Prostate gland (tissue), 2 donors: ENCODE data around the gene SMG5. TPM values are rescaled to one million over a fixed set of nuclear protein-coding genes. Genes with fewer than 3 reads are reported as not detected.
"Not testable (repeated sequence)": the region's sequence is repeated elsewhere in the genome, so short reads cannot be mapped to it uniquely, and the experiment has no call there.

ENCODE experiments used
- DNase-seq: peaks from one replicate; pipeline ENCODE4 v3.0.0-alpha.2; 2019; ENCODE audit warnings: low spot score
- H3K27ac ChIP-seq, 2 donors: fragments of 200-600 bp; sonication (generic); 2 replicates each; pipeline ENCODE4 v1.5.1; 2017 to 2019
- H3K27me3 ChIP-seq: fragments of 200-600 bp; sonication (generic); replicated peaks from 2 replicates; pipeline ENCODE4 v1.5.1; 2019; ENCODE audit not compliant: insufficient read depth
- H3K36me3 ChIP-seq, 2 donors: fragments of 200-600 bp; sonication (generic); 1 replicate in 1 of 2; 2 replicates in 1 of 2; pipeline versions ENCODE4 v1.5.1 to v1.8.1; 2017 to 2019
- H3K4me1 ChIP-seq: fragments of 200-600 bp; sonication (generic); replicated peaks from 2 replicates; pipeline ENCODE4 v1.5.1; 2019
- H3K4me3 ChIP-seq, 2 donors: fragments of 200-600 bp; sonication (generic); 2 replicates each; pipeline ENCODE4 v1.5.1; 2017 to 2019
- H3K9me3 ChIP-seq: fragments of 200-600 bp; sonication (generic); 2 replicates; pipeline ENCODE4 v1.5.1; 2017
- POLR2A ChIP-seq: fragments of 450-650 bp; IDR thresholded peaks from one replicate; pipeline ENCODE4 v1.6.1; 2016; ENCODE audit warnings: antibody characterized with exemption, mild to moderate bottlenecking
- POLR2AphosphoS5 ChIP-seq: sonication (generic); formaldehyde crosslinking; IDR thresholded peaks from one replicate; pipeline ENCODE4 v1.6.1; 2017; ENCODE audit warnings: antibody characterized with exemption
- WGBS: methylation state at CpG from one replicate; pipeline ENCODE4 v1.1.5; 2018; 5-methylcytosine and 5-hydroxymethylcytosine counted together
- intact Hi-C: fragments of 100-400 bp; cut with DNase I; formaldehyde crosslinking; loops from one replicate; pipeline ENCODE4 v1.14.2; 2022
- total RNA-seq, 2 donors: library from RNA; depleted of rRNA; stranded (reverse); fragments of >200 nt; gene quantifications; one replicate each; pipeline ENCODE4 v1.1.0, GENCODE V29; 2016
- TF ChIP-seq, protein P1 (sequence below), 4 experiments: fragments of 200-600 bp in 2 of 4; fragments of 450-650 bp in 2 of 4; sonication (generic) in 2 of 4; IDR thresholded peaks; 1 replicate in 3 of 4; 2 replicates in 1 of 4; pipeline ENCODE4 v1.5.1; 2016 to 2019; ENCODE audit warnings: antibody characterized with exemption in 4 of 4, mild to moderate bottlenecking in 2 of 4, moderate library complexity in 2 of 4

Gene SMG5
- 100 to 1,000 TPM in 1 of 2 donors, 10 to 100 TPM in 1; 49.1 to 113 TPM for total RNA-seq

DNA sequence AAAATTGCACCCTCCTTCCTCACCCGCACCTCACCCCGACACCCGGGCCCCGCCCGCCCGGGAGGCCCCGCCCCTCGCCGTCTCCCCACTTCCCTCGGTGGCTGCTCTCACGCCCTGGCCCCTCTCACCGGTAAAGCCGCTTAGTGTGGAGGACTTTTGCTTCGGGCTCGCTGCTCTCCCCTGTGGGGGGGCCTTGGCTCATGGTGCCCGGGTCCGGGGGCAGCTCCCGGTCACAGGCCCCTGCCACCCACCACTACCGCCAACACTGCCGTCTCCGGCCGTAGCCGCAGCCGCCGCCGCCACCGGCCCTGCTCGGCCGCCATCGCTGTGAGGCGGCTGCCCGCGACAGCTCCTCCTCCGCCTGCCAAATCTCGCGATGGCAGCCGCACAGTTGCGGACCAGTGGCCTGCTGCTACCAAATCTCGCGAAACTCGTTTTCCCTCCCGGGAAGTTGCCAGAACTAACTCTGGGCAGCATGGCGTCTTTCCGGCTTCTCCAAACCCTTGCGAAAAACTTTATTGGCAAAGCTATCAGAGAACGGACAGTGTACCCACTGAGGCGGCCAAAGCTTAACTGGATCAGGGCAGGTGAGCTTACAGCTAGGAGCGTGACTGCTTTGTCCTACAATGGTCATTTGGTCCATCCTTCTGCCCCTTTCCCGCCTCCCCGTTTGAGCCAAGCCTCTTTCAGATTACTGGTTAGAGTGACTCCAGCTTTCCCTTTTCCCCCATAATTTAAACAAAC, at the start of gene SMG5:
Gene SMG5, minus strand, starts transcription at position 347 of the 744 bp plus-strand sequence. Its CDS starts 145 bp downstream, at position 202.
- no peaks in the 10 kb centered on the region for H3K27me3 ChIP-seq
- peak; percentile 97 for DNase-seq
- intact Hi-C loops = no loop called here
- peak within 1 kb of the TSS; percentile 84 to 95 for H3K4me3 ChIP-seq
- no peaks in the 10 kb centered on the region for H3K4me1 ChIP-seq
- H3K9me3 ChIP-seq = no peaks in the 10 kb centered on the region
- WGBS = under 1% methylated on average over 44 of the region's 50 CpGs
- H3K27ac ChIP-seq = peak within 1 kb of the TSS; percentile 88 to 93
- TF ChIP-seq POLR2A = peak; percentile 88
- TF ChIP-seq POLR2AphosphoS5 = peak; percentile 99
- TF ChIP-seq, protein P1, sequence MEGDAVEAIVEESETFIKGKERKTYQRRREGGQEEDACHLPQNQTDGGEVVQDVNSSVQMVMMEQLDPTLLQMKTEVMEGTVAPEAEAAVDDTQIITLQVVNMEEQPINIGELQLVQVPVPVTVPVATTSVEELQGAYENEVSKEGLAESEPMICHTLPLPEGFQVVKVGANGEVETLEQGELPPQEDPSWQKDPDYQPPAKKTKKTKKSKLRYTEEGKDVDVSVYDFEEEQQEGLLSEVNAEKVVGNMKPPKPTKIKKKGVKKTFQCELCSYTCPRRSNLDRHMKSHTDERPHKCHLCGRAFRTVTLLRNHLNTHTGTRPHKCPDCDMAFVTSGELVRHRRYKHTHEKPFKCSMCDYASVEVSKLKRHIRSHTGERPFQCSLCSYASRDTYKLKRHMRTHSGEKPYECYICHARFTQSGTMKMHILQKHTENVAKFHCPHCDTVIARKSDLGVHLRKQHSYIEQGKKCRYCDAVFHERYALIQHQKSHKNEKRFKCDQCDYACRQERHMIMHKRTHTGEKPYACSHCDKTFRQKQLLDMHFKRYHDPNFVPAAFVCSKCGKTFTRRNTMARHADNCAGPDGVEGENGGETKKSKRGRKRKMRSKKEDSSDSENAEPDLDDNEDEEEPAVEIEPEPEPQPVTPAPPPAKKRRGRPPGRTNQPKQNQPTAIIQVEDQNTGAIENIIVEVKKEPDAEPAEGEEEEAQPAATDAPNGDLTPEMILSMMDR (IDR thresholded peaks at IDR 0.05) = no peak
- no peaks in the 10 kb centered on the region for H3K36me3 ChIP-seq

DNA sequence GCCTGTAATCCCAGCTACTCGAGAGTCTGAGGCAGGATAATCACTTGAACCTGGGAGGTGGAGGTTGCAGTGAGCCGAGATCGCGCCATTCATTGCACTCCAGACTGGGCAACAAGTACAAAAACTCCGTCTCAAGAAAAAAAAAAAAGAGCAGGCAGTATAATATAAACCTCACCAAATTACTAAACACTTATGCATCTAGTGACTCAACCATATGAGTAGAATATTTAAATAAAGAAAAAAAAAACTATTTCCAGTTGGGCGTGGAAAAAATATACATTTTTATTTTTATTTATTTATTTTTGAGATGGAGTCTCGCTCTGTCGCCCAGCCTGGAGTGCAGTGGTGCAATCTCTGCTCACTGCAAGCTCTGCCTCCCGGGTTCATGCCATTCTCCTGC, 40.6 kb upstream of the SMG5 start:
- DNase-seq, H3K4me1 ChIP-seq, H3K4me3 ChIP-seq, H3K27me3 ChIP-seq, intact Hi-C loops, H3K9me3 ChIP-seq, H3K27ac ChIP-seq: not testable (repeated sequence)
- H3K36me3 ChIP-seq = peaks cover 16 to 24% of the 10 kb centered on the region in 2 donors
- 93% methylated on average over 9 of the region's 9 CpGs for WGBS

DNA sequence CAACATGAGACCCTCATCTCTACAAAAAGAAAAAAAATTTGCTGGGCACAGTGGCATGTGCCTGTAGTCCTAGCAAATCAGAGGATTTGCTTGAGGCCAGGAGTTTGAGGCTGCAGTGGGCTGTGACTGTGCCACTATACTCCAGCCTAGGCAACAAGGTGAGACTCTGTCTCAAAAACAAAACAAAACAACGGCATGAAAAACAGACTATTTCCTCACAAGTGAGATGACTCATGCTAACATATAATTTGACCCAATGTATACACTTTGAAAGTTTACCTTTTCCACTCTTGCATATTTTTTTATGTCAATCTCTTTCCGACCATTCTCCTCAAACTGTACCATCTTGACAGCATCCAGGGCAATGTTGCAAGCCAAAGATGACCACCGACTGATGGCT, 37.9 kb upstream of the SMG5 start:
- no peak overlapping the region for H3K4me3 ChIP-seq
- no peak for DNase-seq
- H3K27ac ChIP-seq = no peak overlapping the region
- intact Hi-C loops = no loop called here
- no peaks in the 10 kb centered on the region for H3K27me3 ChIP-seq
- WGBS = 89% methylated on average over 3 of the region's 3 CpGs
- no peaks in the 10 kb centered on the region for H3K4me1 ChIP-seq
- TF ChIP-seq, protein P1 (IDR thresholded peaks at IDR 0.05) = no peak
- no peak for TF ChIP-seq POLR2A
- no peaks in the 10 kb centered on the region for H3K9me3 ChIP-seq
- peaks cover 26 to 44% of the 10 kb centered on the region in 2 donors for H3K36me3 ChIP-seq

GRCh38 chr1:156319664-156320063, 37.0 kb upstream of the SMG5 start:
- H3K36me3 ChIP-seq = peaks cover 26 to 44% of the 10 kb centered on the region in 2 donors
- H3K4me1 ChIP-seq = no peaks in the 10 kb centered on the region
- no peaks in the 10 kb centered on the region for H3K9me3 ChIP-seq
- intact Hi-C loops = no loop called here
- TF ChIP-seq, protein P1 (IDR thresholded peaks at IDR 0.05) = peak in 3 of 4 experiments; percentile 35 to 55 (median 52)
- TF ChIP-seq POLR2AphosphoS5 = no peak
- 52% methylated on average over 1 of the region's 1 CpG for WGBS
- no peaks in the 10 kb centered on the region for H3K27me3 ChIP-seq
- no peak for DNase-seq
- H3K4me3 ChIP-seq = no peak overlapping the region
- H3K27ac ChIP-seq = no peak overlapping the region

DNA sequence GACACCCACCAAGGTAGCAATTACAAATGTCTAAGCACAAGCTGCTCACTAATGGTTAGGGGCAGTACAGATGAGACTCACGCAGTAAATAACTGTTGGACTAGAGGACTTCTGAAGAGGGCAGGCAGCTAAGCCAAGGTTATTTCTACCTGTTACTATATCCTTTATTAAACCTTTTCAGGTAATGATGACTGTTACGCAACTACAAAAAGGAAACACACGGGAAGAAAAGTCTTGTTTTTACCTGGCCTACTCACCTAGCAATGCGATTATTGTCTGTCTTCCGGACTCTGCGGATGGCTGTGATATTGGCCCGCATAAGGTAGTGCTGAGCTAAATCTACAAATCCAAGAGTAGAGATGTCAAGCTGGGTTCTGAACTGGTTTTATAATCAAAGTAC, 34.3 kb upstream of the SMG5 start:
- Histone ChIP-seq H3K4me1 (no peaks in the 10 kb centered on the region), H3K27ac (no peak overlapping the region), H3K4me3 (no peak overlapping the region), H3K9me3 (no peaks in the 10 kb centered on the region), H3K27me3 (no peaks in the 10 kb centered on the region), H3K36me3 (peaks cover 16 to 42% of the 10 kb centered on the region in 2 donors)
- intact Hi-C loops = no loop called here
- 87% methylated on average over 7 of the region's 7 CpGs for WGBS
- DNase-seq = no peak
- TF ChIP-seq POLR2A = no peak
- TF ChIP-seq, protein P1 (IDR thresholded peaks at IDR 0.05) = no peak
- TF ChIP-seq POLR2AphosphoS5 = no peak
